Measurements from ENCODE around the gene SPOUT1.
"Not testable (repeated sequence)": the region's sequence is repeated elsewhere in the genome, so short reads cannot be mapped to it uniquely, and the experiment has no call there.

Gene SPOUT1

DNA sequence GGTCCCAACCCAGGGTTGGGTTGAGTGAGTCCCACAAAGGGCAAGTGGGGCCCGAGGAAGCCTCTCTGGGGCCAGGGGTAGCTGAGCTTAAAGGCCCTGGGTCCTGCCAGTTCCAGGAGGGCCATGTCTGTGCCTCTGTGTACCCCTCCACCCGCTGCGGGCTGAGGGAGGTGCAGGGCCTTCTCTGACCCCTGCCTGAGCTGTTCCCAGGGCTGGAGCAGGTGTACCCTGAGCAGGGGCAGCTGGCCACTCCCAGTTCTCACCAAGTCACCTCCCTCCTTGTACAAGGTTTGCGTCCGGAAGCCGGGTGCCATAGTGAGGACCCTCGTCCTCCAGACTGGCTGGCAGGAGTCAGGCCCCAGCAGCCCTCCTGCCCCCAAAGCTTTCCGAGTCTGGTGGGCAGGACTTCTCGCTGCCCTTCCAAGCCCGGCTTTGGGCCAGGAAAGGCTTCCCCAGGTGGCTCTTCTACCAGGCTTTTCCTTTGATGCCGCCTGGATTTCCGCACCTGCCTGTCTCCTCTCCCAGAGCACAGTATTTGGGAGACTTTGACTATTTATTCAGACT is 20.5 kb downstream of the SPOUT1 start:
- no peak for DNase-seq

DNA sequence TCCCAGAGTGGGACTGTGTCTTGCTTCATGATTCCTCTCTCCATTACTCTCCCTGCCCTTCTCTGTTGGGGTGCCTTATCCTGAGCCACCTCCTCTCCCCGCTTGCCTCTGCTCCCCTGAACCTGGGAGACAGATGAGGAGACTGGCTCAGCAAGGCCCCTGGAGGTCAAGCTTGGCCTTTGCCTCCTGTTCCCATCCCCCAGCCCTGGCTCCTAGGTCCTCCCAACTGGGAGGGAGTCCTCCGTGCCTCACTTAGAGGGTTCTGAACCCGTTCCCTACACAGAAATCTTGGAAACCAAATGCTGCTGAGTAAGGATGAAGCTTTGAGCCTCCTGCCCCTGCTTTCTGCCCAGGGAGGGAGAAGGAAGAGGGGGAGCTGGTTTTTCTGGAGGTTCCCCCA is 21.1 kb downstream of the SPOUT1 start:
- DNase-seq = no peak

DNA sequence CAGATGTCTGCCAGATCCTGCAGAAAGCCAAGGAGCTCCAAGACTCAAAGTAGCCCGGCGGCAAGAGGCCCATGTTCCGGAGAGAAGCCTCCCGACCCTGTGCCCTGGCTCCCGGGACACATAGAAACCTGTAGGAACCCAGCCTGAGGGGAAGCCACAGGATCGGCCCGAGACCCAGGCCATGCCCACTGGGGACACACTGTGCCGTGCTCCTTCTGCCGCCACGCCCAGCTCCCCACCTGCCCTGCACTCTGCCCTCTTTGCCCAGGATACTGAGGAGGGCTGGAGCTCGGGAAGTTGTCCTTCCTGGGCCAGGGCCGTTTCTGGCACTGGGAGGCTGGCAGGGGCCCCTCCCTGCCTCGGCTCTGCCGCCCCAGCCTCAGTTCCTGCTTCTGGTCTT is 21.8 kb downstream of the SPOUT1 start:
- no peak for DNase-seq

DNA sequence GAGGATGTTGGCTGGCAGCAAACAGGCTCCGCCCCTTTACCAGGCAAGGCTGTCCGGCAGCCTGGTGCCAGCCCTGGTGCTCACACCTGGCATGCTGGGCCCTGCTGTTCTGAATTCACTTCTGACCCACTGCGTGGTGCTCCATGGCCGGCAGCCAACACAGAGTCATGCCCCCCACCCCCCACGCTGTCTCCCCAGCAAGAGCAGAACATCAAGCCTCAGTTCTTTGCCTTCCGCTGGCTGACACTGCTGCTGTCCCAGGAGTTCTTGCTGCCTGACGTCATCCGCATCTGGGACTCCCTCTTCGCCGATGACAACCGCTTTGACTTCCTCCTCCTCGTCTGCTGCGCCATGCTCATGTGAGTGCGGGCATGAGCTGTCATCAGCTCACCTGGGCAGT is 23.9 kb downstream of the SPOUT1 start:
- DNase-seq = no peak

DNA sequence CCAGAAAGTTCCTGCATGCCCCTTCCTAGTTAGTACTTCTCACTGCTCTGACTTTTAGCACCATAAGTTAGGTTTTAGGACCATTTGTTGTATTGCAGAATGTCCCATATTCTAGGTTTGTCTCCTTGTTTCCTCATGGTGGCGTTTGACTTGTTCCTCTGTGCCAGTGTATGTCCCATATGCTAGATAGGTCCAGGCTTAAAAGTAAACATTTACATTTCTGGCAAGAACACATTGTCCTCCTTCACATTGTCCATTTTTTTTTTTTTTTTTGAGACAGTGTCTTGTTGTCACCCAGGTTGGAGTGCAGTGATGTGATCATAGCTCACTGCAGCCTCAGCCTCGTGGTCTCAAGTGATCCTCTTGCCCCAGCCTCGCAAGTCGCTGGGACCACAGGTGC is 27.1 kb downstream of the SPOUT1 start:
- DNase-seq = no peak

DNA sequence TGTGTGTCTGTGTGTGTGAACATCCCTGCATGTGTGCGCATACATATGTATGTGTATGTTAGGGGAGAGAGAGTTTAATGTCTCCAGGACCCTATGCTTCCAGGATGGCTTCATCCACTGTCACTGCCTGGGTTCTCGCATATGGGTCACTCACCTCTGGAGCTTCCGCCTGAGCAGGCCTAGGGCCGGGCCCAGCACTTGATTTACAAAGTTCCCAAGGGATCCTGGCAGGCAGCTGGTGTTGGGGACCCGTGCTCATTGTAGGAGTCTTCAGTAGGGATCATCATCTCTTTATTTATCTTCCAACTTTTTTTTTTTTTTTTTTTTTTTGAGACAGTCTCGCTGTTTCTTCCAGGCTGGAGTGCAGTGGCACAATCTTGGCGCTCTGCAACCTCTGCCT is 29.5 kb downstream of the SPOUT1 start:
- no peak for DNase-seq

DNA sequence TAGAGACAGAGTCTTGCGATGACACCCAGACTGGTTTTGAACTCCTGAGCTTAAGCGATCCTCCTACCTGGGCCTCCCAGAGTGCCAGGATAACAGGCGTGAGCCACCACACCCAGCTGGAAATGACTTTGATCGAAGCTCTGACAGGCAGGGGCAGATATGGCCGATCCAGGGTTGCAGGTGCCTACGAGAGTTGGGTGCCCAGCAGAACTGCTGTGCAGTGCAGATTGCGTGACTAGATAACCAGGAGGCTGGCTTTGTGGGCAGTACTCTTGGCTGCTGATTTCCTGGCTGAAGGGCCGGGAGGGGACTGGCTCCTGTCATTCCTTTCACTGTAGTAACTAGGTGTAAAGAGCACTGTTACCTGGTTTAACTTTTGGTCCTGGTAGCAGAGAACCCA is 30.7 kb downstream of the SPOUT1 start:
- no peak for DNase-seq

DNA sequence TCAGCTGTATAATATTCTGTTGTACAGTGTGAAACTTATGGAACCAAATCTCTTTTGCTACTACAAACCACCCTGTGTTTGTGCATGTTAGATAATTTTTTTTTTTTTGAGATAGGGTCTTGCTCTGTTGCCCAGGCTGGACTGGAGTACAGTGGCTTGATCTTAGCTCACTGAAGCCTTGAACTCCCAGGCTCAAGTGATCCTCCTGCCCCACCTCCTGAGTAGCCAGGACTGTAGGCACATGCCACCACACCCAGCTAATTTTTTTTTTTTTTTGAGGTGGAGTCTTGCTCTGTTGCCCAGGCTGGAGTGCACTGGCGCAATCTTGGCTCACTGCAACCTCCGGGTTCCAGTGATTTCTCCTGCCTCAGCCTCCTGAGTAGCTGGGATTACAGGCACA is 34.6 kb downstream of the SPOUT1 start:
- DNase-seq = not testable (repeated sequence)

DNA sequence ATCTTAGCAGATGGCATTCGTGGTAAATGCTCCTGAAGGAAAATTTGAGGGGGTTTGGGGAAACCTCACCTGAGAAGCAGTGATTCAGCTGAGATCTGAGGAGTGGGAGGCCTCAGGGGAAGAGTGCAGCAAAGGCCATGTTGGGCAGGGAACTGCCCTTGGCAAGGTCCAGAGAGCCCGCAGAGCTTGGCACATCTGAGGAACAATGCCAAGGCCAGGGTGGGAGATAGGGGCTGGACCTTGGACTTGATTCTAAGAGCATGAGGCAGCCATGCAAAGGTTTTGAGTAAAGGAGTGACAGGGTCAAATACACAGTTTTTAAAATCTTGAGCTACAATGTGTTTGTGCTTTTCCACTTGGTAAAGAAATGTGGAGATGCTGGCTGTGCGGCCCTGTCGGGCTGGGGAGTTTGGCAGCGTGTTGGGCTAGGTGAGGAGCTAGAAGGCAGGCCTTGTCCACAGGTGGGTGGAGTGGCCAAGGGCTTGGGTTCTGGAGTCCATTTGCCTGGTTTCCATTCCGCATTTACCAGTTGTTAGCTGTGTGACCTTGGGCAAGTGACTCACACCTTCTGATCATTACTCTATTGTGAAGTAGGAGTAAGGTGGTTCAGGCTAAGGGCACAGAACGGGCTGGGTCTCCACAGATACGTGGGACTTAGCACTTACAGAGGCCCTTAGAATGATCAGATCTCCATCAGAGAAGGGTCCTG is 36.5 kb downstream of the SPOUT1 start:
- DNase-seq = no peak

DNA sequence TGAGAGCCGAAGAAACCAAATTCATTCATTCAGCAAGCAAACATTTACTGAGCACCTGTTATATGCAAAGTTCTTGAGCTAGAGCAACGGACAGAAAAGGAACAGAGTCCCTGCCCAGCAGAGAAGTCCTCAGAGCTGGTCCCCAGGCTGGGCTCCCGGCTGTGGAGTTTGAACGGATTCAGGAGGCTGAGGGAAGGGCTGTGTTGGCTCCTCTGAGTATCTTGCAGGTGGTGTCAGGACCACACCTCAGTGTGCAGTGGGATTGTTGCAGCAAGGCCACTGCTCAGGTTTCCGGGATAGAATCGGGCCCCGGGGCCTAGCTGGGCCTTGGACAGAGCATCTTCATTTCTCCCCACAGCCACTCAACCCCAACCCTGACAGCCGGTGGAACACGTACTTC is 37.5 kb downstream of the SPOUT1 start:
- no peak for DNase-seq

DNA sequence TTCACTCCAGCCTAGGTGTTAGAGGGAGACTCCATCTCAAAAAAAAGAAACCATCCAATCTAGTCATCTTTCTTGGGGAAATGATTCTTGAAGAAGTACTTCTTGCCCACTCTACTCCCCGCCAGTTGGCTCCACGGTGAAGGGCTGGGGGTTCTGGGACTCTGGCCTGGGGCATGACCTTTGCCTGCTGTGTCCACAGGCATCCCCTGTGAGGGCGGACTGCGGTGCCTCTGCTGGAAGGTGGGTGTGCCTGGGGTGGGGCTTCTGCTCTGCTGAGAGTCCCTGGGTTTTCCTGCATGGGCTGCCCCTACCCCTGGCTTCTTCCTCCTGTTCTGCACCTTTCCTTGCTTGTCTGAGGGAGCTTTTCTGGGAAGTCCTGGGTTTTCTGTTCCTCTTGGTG is 39.1 kb downstream of the SPOUT1 start:
- DNase-seq = no peak

DNA sequence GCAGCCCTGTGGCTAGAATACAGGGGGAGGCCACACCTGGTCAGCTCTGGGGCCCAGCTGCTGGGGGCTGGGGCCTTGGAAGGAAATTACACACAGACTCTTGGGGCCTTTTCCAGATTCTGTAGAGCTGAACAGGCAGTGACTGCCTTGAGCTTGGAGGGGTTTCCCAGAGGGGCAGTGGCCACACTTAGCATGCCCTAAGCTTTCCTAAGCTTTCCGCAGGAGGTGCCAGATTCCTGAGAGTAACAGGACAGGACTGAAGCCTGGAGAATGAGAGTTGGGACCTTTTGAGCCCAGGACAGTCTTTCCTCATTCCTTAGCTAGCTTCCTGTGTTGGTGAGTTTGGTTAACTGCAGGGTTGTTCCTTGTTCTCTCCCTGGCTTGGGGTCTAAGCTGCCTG is 41.1 kb downstream of the SPOUT1 start:
- no peak for DNase-seq

DNA sequence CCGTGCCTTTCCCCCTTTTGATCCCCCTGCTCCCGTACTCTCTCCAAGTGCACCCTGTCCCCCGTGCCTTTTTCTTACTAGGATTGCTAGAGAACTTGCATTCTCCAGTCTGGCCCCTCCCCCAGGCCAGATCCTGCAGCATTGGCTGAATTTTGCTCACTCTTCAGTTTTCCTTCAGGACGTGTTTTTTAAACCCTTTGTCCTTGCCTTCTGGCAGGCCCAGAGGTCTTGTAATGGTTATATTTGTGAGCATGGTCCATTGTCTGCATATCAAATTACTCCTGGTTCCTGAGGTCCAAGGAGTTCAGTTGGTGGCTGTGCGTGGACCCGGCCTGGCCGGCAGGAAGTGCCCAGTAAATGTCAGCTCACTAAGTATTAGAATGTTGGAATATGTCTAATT is 41.9 kb downstream of the SPOUT1 start:
- no peak for DNase-seq

DNA sequence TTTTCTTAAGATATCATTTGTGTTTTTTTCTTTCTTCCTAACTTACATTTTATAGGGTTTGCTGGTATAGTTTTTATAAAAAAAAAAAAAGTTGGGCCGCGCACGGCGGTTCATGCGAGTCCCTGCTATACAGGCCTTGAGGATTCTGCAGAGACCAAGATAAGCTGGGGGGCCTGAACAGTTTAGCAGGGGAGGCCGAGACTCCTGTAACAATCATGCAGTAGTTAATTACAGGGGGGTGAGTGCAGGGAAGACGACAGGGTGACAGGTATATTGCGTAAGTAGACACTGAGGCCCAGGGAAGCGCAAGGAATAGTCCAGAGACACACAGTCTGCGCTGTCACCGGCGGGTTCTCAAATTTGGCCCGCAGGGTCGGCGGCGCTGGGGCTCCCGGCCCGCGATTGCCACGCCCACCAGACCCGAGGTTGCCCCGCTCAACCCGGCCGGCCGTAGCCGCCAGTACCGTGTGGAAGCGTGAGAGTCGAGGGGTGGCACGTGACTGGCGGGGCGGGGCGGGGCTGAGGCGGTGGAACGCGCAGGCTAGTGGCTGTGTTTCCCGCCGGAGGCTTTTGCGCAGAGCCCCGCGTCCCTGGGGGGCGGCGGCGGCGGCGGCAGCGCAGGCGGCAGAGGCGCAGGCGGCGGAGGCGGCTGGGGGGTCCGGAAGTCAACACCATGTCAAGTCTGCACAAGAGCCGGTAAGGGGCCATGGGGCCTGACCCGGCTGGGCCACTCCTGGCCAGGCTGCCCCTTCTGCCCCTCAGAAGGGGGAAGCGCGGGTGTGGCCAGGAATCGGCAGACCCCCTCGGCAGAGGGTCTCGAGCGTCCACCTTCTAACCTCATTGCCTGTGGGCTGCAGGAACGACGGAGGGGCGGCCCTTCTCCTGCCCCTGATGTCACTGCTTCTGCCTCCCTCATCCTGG is 42.7 kb downstream of the SPOUT1 start, which contains the start of gene TBC1D13:
TBC1D13 (plus strand) TSS at position 573 of the 921 bp plus-strand sequence; CDS start at position 674, 101 bp downstream.
- peak; percentile 84 for DNase-seq

DNA sequence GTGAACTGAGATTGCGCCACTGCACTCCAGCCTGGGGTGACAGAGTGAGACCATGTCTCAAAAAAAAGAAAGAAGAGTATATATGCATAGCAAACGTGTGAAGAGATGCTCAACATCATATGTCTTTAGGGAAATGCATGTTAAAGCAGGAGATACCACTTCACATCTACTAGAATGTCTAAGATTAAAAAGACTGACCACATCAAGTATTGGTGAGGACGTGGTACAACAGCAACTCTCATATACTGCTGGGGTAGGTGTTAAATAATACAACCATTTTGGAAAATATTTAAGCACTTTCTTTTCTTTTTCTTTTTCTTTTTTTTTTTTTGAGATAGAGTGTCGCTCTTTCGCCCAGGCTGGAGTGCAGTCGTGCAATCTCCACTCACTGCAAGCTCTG is 44.2 kb downstream of the SPOUT1 start:
- DNase-seq = no peak

DNA sequence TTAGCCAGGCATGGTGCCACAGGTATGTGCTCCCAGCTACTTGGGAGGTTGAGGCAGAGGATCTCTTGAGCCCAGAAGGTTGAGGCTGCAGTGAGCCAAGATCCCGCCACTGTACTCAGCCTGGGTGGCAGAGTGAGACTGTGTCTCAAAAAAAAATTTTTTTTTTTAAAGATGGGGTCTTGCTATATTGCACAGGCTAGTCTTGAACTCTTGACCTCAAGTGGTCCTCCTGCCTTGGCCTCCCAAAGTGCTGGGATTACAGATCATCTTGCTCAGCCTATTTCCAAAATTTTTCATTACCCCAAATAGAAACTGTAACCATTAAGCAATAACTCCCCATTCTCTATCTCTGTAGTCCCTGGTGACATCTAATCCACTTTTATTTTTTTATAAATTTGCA is 46.9 kb downstream of the SPOUT1 start:
- DNase-seq = no peak

DNA sequence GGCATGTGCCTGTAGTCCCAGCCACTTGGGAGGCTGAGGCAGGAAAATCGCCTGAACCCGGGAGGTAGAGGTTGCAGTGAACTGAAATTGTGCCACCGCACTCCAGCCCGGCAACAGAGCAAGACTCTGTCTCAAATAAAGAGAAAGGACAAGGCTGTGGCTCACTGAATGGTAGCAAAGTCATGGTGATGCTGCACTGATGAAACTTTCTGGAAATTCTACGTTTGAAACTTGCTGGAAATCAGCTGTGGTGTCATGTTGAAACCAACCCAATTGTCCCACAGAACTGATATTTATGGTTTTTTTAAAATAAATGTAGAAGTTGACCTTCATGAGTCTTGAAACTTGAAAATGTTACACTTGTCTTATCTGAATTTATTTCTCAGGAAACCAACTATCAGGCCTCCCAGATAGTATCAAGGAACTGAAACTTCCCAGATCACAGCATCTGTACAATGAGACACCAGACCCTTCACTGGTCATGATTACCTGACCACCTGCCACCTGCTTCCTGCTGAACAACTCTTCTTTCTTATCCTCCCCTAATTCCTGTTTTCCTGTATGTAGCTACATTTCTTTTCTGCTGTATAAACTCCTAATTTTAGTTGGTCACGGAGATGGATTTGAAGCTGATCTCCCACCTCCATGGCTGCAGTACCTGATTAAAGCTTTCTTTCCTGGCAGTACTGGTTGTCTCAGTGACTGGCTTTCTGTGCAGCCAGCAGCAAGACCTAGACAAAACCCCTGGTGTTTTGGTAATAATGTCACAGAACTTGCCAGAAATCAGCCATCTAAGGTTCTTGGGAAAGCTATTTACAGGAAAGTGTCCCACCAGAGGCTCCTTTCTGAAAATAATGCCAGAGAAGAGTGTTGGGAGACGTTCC is 48.2 kb downstream of the SPOUT1 start:
- no peak for DNase-seq

DNA sequence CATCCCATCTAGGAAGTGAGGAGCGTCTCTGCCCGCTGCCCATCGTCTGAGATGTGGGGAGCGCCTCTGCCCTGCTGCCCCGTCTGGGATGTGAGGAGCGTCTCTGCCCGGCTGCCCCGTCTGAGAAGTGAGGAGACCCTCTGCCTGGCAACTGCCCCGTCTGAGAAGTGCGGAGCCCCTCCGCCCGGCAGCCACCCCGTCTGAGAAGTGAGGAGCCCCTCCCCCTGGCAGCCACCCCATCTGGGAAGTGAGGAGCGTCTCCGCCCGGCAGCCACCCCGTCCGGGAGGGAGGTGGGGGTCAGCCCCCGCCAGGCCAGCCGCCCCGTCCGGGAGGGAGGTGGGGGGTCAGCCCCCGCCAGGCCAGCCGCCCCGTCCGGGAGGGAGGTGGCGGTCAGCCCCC is 49.5 kb downstream of the SPOUT1 start:
- DNase-seq = not testable (repeated sequence)

DNA sequence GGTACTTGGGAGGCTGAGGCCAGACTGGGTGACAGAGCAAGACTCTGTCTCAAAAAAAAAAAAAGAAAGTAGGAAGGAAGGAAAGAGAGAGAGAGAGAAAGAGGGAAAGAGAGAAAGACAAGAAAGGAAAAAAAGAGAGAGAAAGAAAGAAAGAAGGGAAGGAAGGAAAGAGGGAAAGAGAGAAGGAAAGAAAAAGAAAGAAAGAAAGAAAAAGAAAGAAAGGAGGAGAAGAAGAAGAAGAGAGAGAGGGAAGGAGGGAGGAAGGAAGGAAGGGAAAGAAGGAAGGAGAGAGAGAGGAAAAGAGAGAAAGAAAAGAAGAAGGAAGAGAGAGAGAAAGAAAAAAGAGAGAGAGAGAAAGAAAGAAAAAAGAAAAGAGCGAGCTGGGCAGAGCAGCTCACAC is 54.8 kb downstream of the SPOUT1 start:
- no peak for DNase-seq

DNA sequence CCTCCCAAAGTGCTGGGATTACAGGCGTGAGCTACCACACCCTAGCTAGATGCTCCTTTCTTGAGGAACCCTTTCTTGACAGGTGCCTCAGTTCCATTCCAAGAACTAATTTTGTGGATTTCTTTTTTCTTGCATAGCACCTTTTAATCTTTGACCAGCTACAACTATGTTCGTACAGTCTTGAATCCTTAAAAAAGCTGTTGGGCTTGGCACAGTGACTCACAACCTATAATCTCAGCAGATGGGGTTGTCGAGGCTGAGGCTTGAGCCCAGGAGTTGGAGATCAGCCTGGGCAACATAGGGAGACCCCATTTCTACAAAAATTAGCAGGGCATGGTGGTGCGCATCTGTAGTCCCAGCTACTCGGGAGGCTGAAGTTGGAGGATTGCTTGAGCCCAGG is 56.5 kb downstream of the SPOUT1 start:
- DNase-seq = no peak

DNA sequence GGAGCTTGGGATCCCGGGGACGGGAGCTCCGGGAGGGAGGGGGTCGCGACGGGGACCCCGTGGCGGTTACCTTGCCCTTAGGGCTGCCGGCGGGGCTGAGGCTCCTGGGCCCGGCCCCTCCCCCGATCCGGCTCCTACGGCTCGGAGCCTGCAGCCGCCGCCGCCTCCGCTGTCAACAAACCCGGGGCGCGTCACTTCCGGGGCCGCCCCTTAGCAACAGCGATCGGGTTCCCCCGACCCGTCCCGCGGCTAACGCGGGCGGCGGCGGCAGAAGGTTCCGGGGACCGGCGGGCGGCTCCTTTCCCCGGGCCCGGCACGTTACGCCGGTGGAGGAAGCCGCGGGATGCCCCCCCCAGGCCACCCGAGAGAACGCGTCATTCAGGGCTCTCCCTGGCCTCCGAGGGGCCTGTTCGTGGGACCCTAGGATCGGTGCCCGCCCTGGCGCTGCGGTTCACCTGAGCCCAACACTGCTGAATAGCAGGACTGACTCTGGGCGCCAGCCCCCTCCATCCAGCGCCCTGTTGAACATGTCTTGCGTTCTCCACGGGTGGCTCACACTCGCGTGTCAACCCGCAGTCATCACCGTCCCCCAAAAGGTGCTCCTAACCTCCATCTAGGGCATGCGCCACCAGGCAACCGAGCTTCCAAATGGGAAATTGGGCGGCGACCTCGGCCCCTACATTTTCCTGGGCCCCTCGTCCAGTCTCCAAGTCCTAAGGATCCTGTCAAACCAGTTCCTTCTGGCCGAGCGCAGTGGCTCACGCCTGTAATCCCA is 57.7 kb downstream of the SPOUT1 start, which contains the start of gene ZER1:
ZER1 (minus strand) TSS at position 183 of the 775 bp plus-strand sequence. CDS start 16,362 bp downstream, outside the sequence.
- peak; percentile 91 for DNase-seq
